Measurements from ENCODE around the gene DIO1.

DIO1 gene

GRCh38 chr1:53894644-53895043 lies 657 bp downstream of the DIO1 start:
- no peak for DNase-seq (ENCODE audit: extremely low spot score)
- CTCF ChIA-PET = interaction anchor here (1.0 to 1.4 kb wide), 2 partner anchors 34 to 50 kb away, joined by 3 to 8 read pairs; no protein-coding TSS in a partner anchor
- POLR2A ChIA-PET = no interaction called here
- TF ChIP-seq CTCF (IDR thresholded peaks at IDR 0.05; ENCODE audit: control extremely low read depth, extremely low read depth, low read depth, missing control alignments) = no peak

GRCh38 chr1:53895421-53895820 lies 1.4 kb downstream of the DIO1 start:
- DNase-seq (ENCODE audit: extremely low spot score) = no peak
- ChIA-PET POLR2A (no interaction called here), CTCF (interaction anchor here (1.0 to 1.4 kb wide), 4 partner anchors 17 to 50 kb away, joined by 3 to 8 read pairs (median 4); no protein-coding TSS in a partner anchor)
- no peak for TF ChIP-seq CTCF (IDR thresholded peaks at IDR 0.05; ENCODE audit: control extremely low read depth, extremely low read depth, low read depth, missing control alignments)

GRCh38 chr1:53896635-53897229 lies 2.7 kb downstream of the DIO1 start:
- no peak for DNase-seq (ENCODE audit: extremely low spot score)
- ChIA-PET CTCF (no interaction called here), POLR2A (no interaction called here)
- no peak for TF ChIP-seq CTCF (IDR thresholded peaks at IDR 0.05; ENCODE audit: control extremely low read depth, extremely low read depth, low read depth, missing control alignments)

GRCh38 chr1:53899206-53899628 lies 5.2 kb downstream of the DIO1 start:
- ChIA-PET CTCF (interaction anchor here (1.2 to 4.2 kb wide), 6 partner anchors 12 to 60 kb away, joined by 3 to 21 read pairs (median 4); no protein-coding TSS in a partner anchor), POLR2A (no interaction called here)
- no peak for DNase-seq (ENCODE audit: extremely low spot score)
- TF ChIP-seq CTCF (IDR thresholded peaks at IDR 0.05; ENCODE audit: control extremely low read depth, extremely low read depth, low read depth, missing control alignments) = no peak

GRCh38 chr1:53899708-53900107 lies 5.7 kb downstream of the DIO1 start:
- TF ChIP-seq CTCF (IDR thresholded peaks at IDR 0.05; ENCODE audit: control extremely low read depth, extremely low read depth, low read depth, missing control alignments) = no peak
- no peak for DNase-seq (ENCODE audit: extremely low spot score)
- ChIA-PET CTCF (interaction anchor here (0.7 to 4.2 kb wide), 8 partner anchors 12 to 60 kb away, joined by 3 to 21 read pairs (median 4); no protein-coding TSS in a partner anchor), POLR2A (no interaction called here)

GRCh38 chr1:53902235-53903138 lies 8.5 kb downstream of the DIO1 start:
- CTCF ChIA-PET = interaction anchor here (1.0 kb wide), 1 partner anchor 10 kb away, joined by 3 read pairs; no protein-coding TSS in a partner anchor
- POLR2A ChIA-PET = no interaction called here
- no peak for DNase-seq (ENCODE audit: extremely low spot score)
- no peak for TF ChIP-seq CTCF (IDR thresholded peaks at IDR 0.05; ENCODE audit: control extremely low read depth, extremely low read depth, low read depth, missing control alignments)
